GM12878 (cell line): ENCODE data around the gene TRAIP. TPM values are rescaled to one million over a fixed set of nuclear protein-coding genes. Genes with fewer than 3 reads are reported as not detected.

ENCODE experiments used
- ATAC-seq: fragments of 200-7000 bp; cut with Tn5 transposase; 3 replicates; pipeline ENCODE4 v1.9.1; 2020; ENCODE audit warnings: mild to moderate bottlenecking, moderate library complexity
- BruUV-seq: library from RNA; stranded (reverse); fragments of 400-500 nt; replicated peaks from 2 replicates; lab custom pipeline; 2021; lab: Mats Ljungman, UMichigan
- CTCF ChIA-PET: fragments of 300-600 bp; sonication (Branson Sonifier 250); formaldehyde crosslinking; extraction: SDS; loops from one replicate; lab custom pipeline; 2021; ENCODE audit warnings: inconsistent platforms; lab: Yijun Ruan, JAX
- POLR2A ChIA-PET: fragments of 350-600 bp; formaldehyde crosslinking; extraction: SDS; loops from one replicate; lab custom pipeline; 2021; ENCODE audit warnings: inconsistent platforms; lab: Charles Lee
- RAD21 ChIA-PET: fragments of 300-600 bp; sonication (Branson Sonifier 250); formaldehyde crosslinking; loops from one replicate; lab custom pipeline; 2023; ENCODE audit warnings: antibody characterized with exemption; ENCODE audit not compliant: unreplicated experiment; lab: Charles Lee
- SMC1A ChIA-PET: fragments of 300-600 bp; sonication (Branson Sonifier 250); formaldehyde crosslinking; loops from one replicate; lab custom pipeline; 2023; ENCODE audit not compliant: unreplicated experiment, uncharacterized antibody; lab: Charles Lee
- DNase-seq: peaks from one replicate; pipeline ENCODE4 v3.0.0-alpha.2; 2011; ENCODE audit warnings: low read depth, low spot score
- FAIRE-seq: peaks from 3 replicates; lab custom pipeline; 2011; peaks lifted over from hg19 to GRCh38; lab: Jason Lieb, UNC
- H2AFZ ChIP-seq: 2 replicates; pipeline ENCODE4 v1.6.0; 2011; ENCODE audit warnings: low read depth, low read length, control low read depth; ENCODE audit not compliant: control insufficient read depth
- H3K27ac ChIP-seq: 2 replicates; pipeline ENCODE4 v1.5.1; 2011; ENCODE audit warnings: control low read depth; ENCODE audit not compliant: control insufficient read depth, insufficient read depth
- H3K27me3 ChIP-seq, 2 experiments: replicated peaks in 1 of 2; 2 replicates each; pipeline versions ENCODE4 v1.6.0 to v1.6.1; 2011; ENCODE audit warnings: low read length in 1 of 2; ENCODE audit not compliant: control insufficient read depth in 2 of 2, insufficient read depth in 2 of 2
- H3K36me3 ChIP-seq, 2 experiments: 2 replicates each; pipeline ENCODE4 v1.5.1; 2011; ENCODE audit warnings: low read length in 1 of 2; ENCODE audit not compliant: control insufficient read depth in 2 of 2, insufficient read depth in 2 of 2
- H3K4me1 ChIP-seq: 2 replicates; pipeline ENCODE4 v1.6.1; 2011; ENCODE audit warnings: mild to moderate bottlenecking, low read length, moderate library complexity, mixed read lengths; ENCODE audit not compliant: control insufficient read depth, insufficient read depth
- H3K4me2 ChIP-seq: 2 replicates; pipeline ENCODE4 v1.6.0; 2011; ENCODE audit warnings: control low read depth; ENCODE audit not compliant: control insufficient read depth, insufficient read depth
- H3K4me3 ChIP-seq: fragments of 200-600 bp; sonication (generic); 2 replicates; pipeline ENCODE4 v1.5.1; 2016
- H3K79me2 ChIP-seq: 2 replicates; pipeline ENCODE4 v1.6.0; 2011; ENCODE audit warnings: low read length; ENCODE audit not compliant: control insufficient read depth, insufficient read depth
- H3K9ac ChIP-seq: 2 replicates; pipeline ENCODE4 v1.8.0; 2011; ENCODE audit warnings: low read length, control low read depth, mixed read lengths; ENCODE audit not compliant: control insufficient read depth, insufficient read depth
- H3K9me3 ChIP-seq: replicated peaks from 3 replicates; pipeline ENCODE4 v1.5.1; 2011; ENCODE audit warnings: mild to moderate bottlenecking, low read length; ENCODE audit not compliant: control insufficient read depth, insufficient read depth
- H4K20me1 ChIP-seq: 2 replicates; pipeline ENCODE4 v1.6.0; 2011; ENCODE audit not compliant: control insufficient read depth, insufficient read depth
- CREM ChIP-seq: IDR thresholded peaks from 2 replicates; pipeline ENCODE4 v1.6.1; 2014; ENCODE audit warnings: antibody characterized with exemption, low read depth
- E2F4 ChIP-seq: IDR thresholded peaks from 2 replicates; pipeline ENCODE4 v1.6.1; 2012; ENCODE audit warnings: low read depth, low read length, improper control_type of control experiment
- E2F8 ChIP-seq: fragments of 450-650 bp; IDR thresholded peaks from 2 replicates; pipeline ENCODE4 v1.6.1; 2018; ENCODE audit warnings: mild to moderate bottlenecking, low read depth, moderate library complexity; ENCODE audit not compliant: partially characterized antibody
- FOS ChIP-seq: IDR thresholded peaks from 3 replicates; pipeline ENCODE4 v1.6.1; 2011; ENCODE audit warnings: borderline replicate concordance; ENCODE audit not compliant: insufficient read length; ENCODE audit errors: extremely low read depth
- HSF1 ChIP-seq: fragments of 150-350 bp; IDR thresholded peaks from 2 replicates; pipeline ENCODE4 v1.6.1; 2014; ENCODE audit warnings: mild to moderate bottlenecking, low read depth, low read length
- KAT2A ChIP-seq: conservative IDR thresholded peaks from 2 replicates; pipeline ENCODE4 v1.6.1; 2011; ENCODE audit warnings: low read depth, low read length; ENCODE audit not compliant: control insufficient read depth
- NR2C1 ChIP-seq: fragments of 450-650 bp; IDR thresholded peaks from 2 replicates; pipeline ENCODE4 v1.6.1; 2017; ENCODE audit warnings: antibody characterized with exemption, mild to moderate bottlenecking, moderate library complexity
- REST ChIP-seq: IDR thresholded peaks from 2 replicates; pipeline ENCODE4 v1.6.1; 2012; ENCODE audit warnings: mild to moderate bottlenecking, low read depth, low read length
- STAT1 ChIP-seq: fragments of 450-650 bp; conservative IDR thresholded peaks from 2 replicates; pipeline ENCODE4 v1.6.1; 2014; ENCODE audit warnings: antibody characterized with exemption, mild to moderate bottlenecking
- TCF3 ChIP-seq: IDR thresholded peaks from 2 replicates; pipeline ENCODE4 v1.6.1; 2012; ENCODE audit warnings: low read depth, mild to moderate bottlenecking, low read length, borderline replicate concordance; ENCODE audit not compliant: insufficient read depth
- TCF7 ChIP-seq: IDR thresholded peaks from 2 replicates; pipeline ENCODE4 v1.6.1; 2014; ENCODE audit warnings: antibody characterized with exemption, borderline replicate concordance
- ZNF207 ChIP-seq: fragments of 450-650 bp; IDR thresholded peaks from 2 replicates; pipeline ENCODE4 v1.6.1; 2014; ENCODE audit warnings: antibody characterized with exemption, mild to moderate bottlenecking, borderline replicate concordance
- WGBS: methylation state at CpG from one replicate; pipeline ENCODE4 v1.1.6; 2016; ENCODE audit warnings: low lambda C conversion rate; ENCODE audit not compliant: insufficient replicate concordance, insufficient coverage; ENCODE audit errors: missing lambda C conversion rate; 5-methylcytosine and 5-hydroxymethylcytosine counted together
- in situ Hi-C: fragments of 300-500 bp; cut with MboI; formaldehyde crosslinking; loops from 9 replicates; pipeline ENCODE4 v1.14.3; 2018; ENCODE audit warnings: mixed read lengths
- intact Hi-C: fragments of 100-400 bp; cut with micrococcal nuclease; formaldehyde crosslinking; loops from one replicate; pipeline ENCODE4 v1.14.2; 2022; ENCODE audit not compliant: unreplicated experiment
- polyA plus RNA-seq, 11 experiments: library from polyadenylated mRNA; depleted of rRNA in 4 of 11; unstranded in 6 of 11; stranded (reverse) in 5 of 11; fragments of >200 nt; fragmentation: Nextera tagmentation in 4 of 11; fragmentation: Illumina TruSeq in 1 of 11; extraction: Ambion mirVana in 4 of 11; extraction: Trizol in 1 of 11; gene quantifications; 1 replicate in 1 of 11; 2 replicates in 10 of 11; pipeline versions ENCODE4 v1.2.1 to v1.2.3, GENCODE V29; 2011 to 2016; ENCODE audit warnings: inconsistent platforms in 2 of 11, missing spikeins in 2 of 11, low read depth in 1 of 11
- total RNA-seq, 4 experiments: library from RNA; depleted of rRNA in 3 of 4; stranded (reverse); fragments of >200 nt in 3 of 4; fragmentation: Illumina TruSeq in 1 of 4; extraction: Trizol in 1 of 4; gene quantifications; 2 replicates each; pipeline versions ENCODE4 v1.2.1 to v1.2.3, GENCODE V29; 2013 to 2021

TRAIP gene
- total and polyA plus RNA-seq, 10 of the 15 experiments (the other 5 are each of a cell fraction or from before 2014, with no cell fraction given), result 15.9 to 37.0 (median 23.1) TPM

DNA sequence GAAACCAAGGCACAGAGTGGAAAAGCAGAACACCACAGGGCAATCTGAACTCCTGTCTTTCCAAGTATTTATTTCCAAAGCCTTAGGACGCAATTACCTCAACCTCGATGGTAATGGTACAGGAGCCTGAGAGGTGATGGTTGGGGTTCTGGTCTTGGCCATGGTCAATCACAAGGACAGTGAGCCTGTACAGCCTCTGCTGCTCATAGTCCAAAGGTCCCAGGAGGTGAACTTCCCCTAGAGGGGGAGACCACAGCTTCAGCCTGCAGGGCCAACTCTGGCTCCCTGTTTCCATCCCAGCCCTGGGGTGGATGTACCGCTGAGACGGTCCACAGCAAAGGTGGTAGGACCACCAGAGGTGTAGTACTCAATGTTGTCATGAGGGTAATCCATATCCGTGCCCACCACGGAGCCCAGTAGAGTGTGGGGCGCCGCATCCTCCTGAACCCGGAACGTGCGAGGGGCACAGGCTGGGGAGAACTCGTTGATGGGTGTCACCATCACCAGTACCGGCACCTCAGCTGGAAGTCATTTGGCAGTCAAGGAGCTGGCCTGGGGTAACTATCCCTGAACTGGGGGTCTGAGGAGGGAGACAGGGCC, 62.8 kb downstream of the TRAIP start:
- in situ Hi-C loops, result no loop called here
- FAIRE-seq, result no peak

More for the DNA sequence above, 62.8 kb downstream of the TRAIP start:
- Histone ChIP-seq H3K9me3 (no peaks in the 10 kb centered on the region), H3K4me1 (no peaks in the 10 kb centered on the region), H4K20me1 (no peaks in the 10 kb centered on the region), H3K27me3 (no peaks in the 10 kb centered on the region), H3K27ac (no peak overlapping the region), H3K9ac (no peak overlapping the region), H3K36me3 (no peaks in the 10 kb centered on the region), H3K4me2 (no peak overlapping the region), H3K79me2 (no peaks in the 10 kb centered on the region), H2AFZ (no peak overlapping the region), H3K4me3 (no peak overlapping the region)
- no peak for DNase-seq
- CTCF ChIA-PET, result no interaction called here
- 71% methylated on average over 13 of the region's 13 CpGs for WGBS
- SMC1A ChIA-PET, result no interaction called here
- ATAC-seq, result no peak
- intact Hi-C loops, result no loop called here
- RAD21 ChIA-PET, result no interaction called here
- TF ChIP-seq KAT2A (no peak), REST (no peak), E2F8 (no peak), STAT1 (no peak), ZNF207 (no peak), TCF7 (no peak), HSF1 (no peak), TCF3 (no peak), CREM (no peak), FOS (no peak), NR2C1 (no peak), E2F4 (no peak)
- no TSS peak for BruUV-seq
- POLR2A ChIA-PET, result no interaction called here
